Duodenal mucosa (tissue), 2 donors: ENCODE data around the gene ELMO1.

Experiments used
- H3K27ac ChIP-seq: one replicate; pipeline ENCODE4 v1.7.0; 2013; ENCODE audit warnings: low read depth, low read length
- H3K27me3 ChIP-seq, 2 donors: one replicate each; pipeline ENCODE4 v1.7.0; 2013; ENCODE audit warnings: low read length in 2 of 2, control low read depth in 1 of 2; ENCODE audit not compliant: insufficient read depth in 2 of 2, control insufficient read depth in 1 of 2
- H3K36me3 ChIP-seq, 2 donors: one replicate each; pipeline ENCODE4 v1.7.0; 2013; ENCODE audit warnings: low read length in 2 of 2, control low read depth in 1 of 2; ENCODE audit not compliant: insufficient read depth in 2 of 2, control insufficient read depth in 1 of 2
- H3K4me1 ChIP-seq, 2 donors: one replicate each; pipeline ENCODE4 v1.7.0; 2013; ENCODE audit warnings: low read length in 2 of 2, control low read depth in 1 of 2; ENCODE audit not compliant: insufficient read depth in 2 of 2, control insufficient read depth in 1 of 2
- H3K4me3 ChIP-seq, 2 donors: one replicate each; pipeline ENCODE4 v1.7.0; 2013; ENCODE audit warnings: low read length in 2 of 2, low read depth in 1 of 2
- H3K9ac ChIP-seq, 2 donors: one replicate each; pipeline ENCODE4 v1.7.0; 2013; ENCODE audit warnings: low read length in 2 of 2, low read depth in 1 of 2
- H3K9me3 ChIP-seq, 2 donors: one replicate each; pipeline ENCODE4 v1.7.0; 2013; ENCODE audit warnings: low read length in 2 of 2, control low read depth in 1 of 2; ENCODE audit not compliant: control insufficient read depth in 1 of 2

Gene ELMO1

GRCh38 chr7:36920433-36920832 lies 528.2 kb downstream of the ELMO1 start:
- no peak overlapping the region for H3K9ac ChIP-seq
- no peaks in the 10 kb centered on the region for H3K27me3 ChIP-seq
- H3K4me1 ChIP-seq: peaks cover 0 to 5% of the 10 kb centered on the region in 2 donors
- no peak overlapping the region for H3K4me3 ChIP-seq
- H3K27ac ChIP-seq: no peak overlapping the region
- no peaks in the 10 kb centered on the region for H3K36me3 ChIP-seq
- no peaks in the 10 kb centered on the region for H3K9me3 ChIP-seq

GRCh38 chr7:36919738-36920137 lies 528.9 kb downstream of the ELMO1 start:
- H3K4me3 ChIP-seq: no peak overlapping the region
- H3K9me3 ChIP-seq: no peaks in the 10 kb centered on the region
- H3K9ac ChIP-seq: no peak overlapping the region
- H3K27ac ChIP-seq: no peak overlapping the region
- H3K27me3 ChIP-seq: no peaks in the 10 kb centered on the region
- H3K36me3 ChIP-seq: no peaks in the 10 kb centered on the region
- H3K4me1 ChIP-seq: peaks cover 0 to 5% of the 10 kb centered on the region in 2 donors

GRCh38 chr7:36918591-36918990 lies 530.1 kb downstream of the ELMO1 start:
- H3K27me3 ChIP-seq: no peaks in the 10 kb centered on the region
- H3K4me1 ChIP-seq: no peaks in the 10 kb centered on the region
- no peaks in the 10 kb centered on the region for H3K36me3 ChIP-seq
- H3K9me3 ChIP-seq: no peaks in the 10 kb centered on the region
- H3K27ac ChIP-seq: no peak overlapping the region
- H3K4me3 ChIP-seq: no peak overlapping the region
- H3K9ac ChIP-seq: no peak overlapping the region

GRCh38 chr7:36916619-36917018 lies 532.0 kb downstream of the ELMO1 start:
- Histone ChIP-seq H3K4me3 (no peak overlapping the region), H3K36me3 (no peaks in the 10 kb centered on the region), H3K27ac (no peak overlapping the region)

GRCh38 chr7:36916116-36916515 lies 532.5 kb downstream of the ELMO1 start:
- Histone ChIP-seq H3K4me1 (no peaks in the 10 kb centered on the region), H3K9me3 (no peaks in the 10 kb centered on the region), H3K27ac (no peak overlapping the region), H3K4me3 (no peak overlapping the region), H3K36me3 (no peaks in the 10 kb centered on the region), H3K27me3 (no peaks in the 10 kb centered on the region), H3K9ac (no peak overlapping the region)

More at GRCh38 chr7:36916619-36917018, 532.0 kb downstream of the ELMO1 start:
- no peaks in the 10 kb centered on the region for H3K9me3 ChIP-seq
- no peak overlapping the region for H3K9ac ChIP-seq
- H3K27me3 ChIP-seq: no peaks in the 10 kb centered on the region
- no peaks in the 10 kb centered on the region for H3K4me1 ChIP-seq

- H3K36me3 ChIP-seq: no peaks in the 10 kb centered on the region
- H3K9ac ChIP-seq: no peak overlapping the region
- no peak overlapping the region for H3K27ac ChIP-seq
- no peaks in the 10 kb centered on the region for H3K27me3 ChIP-seq
- H3K4me3 ChIP-seq: no peak overlapping the region
- no peaks in the 10 kb centered on the region for H3K9me3 ChIP-seq
- no peaks in the 10 kb centered on the region for H3K4me1 ChIP-seq
Observed at GRCh38 chr7:36911788-36912187, 536.9 kb downstream of the ELMO1 start.

GRCh38 chr7:36910859-36911258 lies 537.8 kb downstream of the ELMO1 start:
- Histone ChIP-seq H3K27me3 (no peaks in the 10 kb centered on the region), H3K4me3 (no peak overlapping the region), H3K36me3 (no peaks in the 10 kb centered on the region), H3K9ac (no peak overlapping the region), H3K27ac (no peak overlapping the region), H3K9me3 (no peaks in the 10 kb centered on the region), H3K4me1 (no peaks in the 10 kb centered on the region)

- Histone ChIP-seq H3K36me3 (no peaks in the 10 kb centered on the region), H3K27me3 (no peaks in the 10 kb centered on the region), H3K27ac (no peak overlapping the region), H3K9ac (no peak overlapping the region), H3K4me3 (no peak overlapping the region), H3K9me3 (no peaks in the 10 kb centered on the region), H3K4me1 (no peaks in the 10 kb centered on the region)
Observed at GRCh38 chr7:36910401-36910800, 538.3 kb downstream of the ELMO1 start.

- H3K9ac ChIP-seq: no peak overlapping the region
- H3K9me3 ChIP-seq: no peaks in the 10 kb centered on the region
- H3K27ac ChIP-seq: no peak overlapping the region
- H3K36me3 ChIP-seq: no peaks in the 10 kb centered on the region
- H3K4me1 ChIP-seq: no peaks in the 10 kb centered on the region
- H3K27me3 ChIP-seq: no peaks in the 10 kb centered on the region
- no peak overlapping the region for H3K4me3 ChIP-seq
Observed at GRCh38 chr7:36906956-36907635, 541.6 kb downstream of the ELMO1 start.

GRCh38 chr7:36906448-36906847 lies 542.2 kb downstream of the ELMO1 start:
- Histone ChIP-seq H3K27ac (no peak overlapping the region), H3K36me3 (no peaks in the 10 kb centered on the region), H3K9me3 (no peaks in the 10 kb centered on the region), H3K27me3 (no peaks in the 10 kb centered on the region), H3K4me1 (no peaks in the 10 kb centered on the region), H3K4me3 (no peak overlapping the region), H3K9ac (no peak overlapping the region)

- no peak overlapping the region for H3K27ac ChIP-seq
- H3K9ac ChIP-seq: no peak overlapping the region
- no peaks in the 10 kb centered on the region for H3K36me3 ChIP-seq
- H3K4me3 ChIP-seq: no peak overlapping the region
- H3K27me3 ChIP-seq: no peaks in the 10 kb centered on the region
- H3K4me1 ChIP-seq: no peaks in the 10 kb centered on the region
- H3K9me3 ChIP-seq: no peaks in the 10 kb centered on the region
Observed at GRCh38 chr7:36905841-36906240, 542.8 kb downstream of the ELMO1 start.
